Measurements from ENCODE around the gene STRBP. TPM values are rescaled to one million over a fixed set of nuclear protein-coding genes. Genes with fewer than 3 reads are reported as not detected.

Gene STRBP
- total and polyA plus RNA-seq, 9 of the 15 experiments (the other 6 are each of a cell fraction or from before 2014, with no cell fraction given), result 27.7 to 84.0 (median 70.2) TPM

- H3K9me1 ChIP-seq (ENCODE audit: control insufficient read depth, insufficient read depth, low read length), result no peaks in the 10 kb centered on the region
- 0 out of 2 replicates have a peak, but pooled peaks cover 6% of the 10 kb centered on the region for H4K20me1 ChIP-seq (replicated peaks; ENCODE audit: control insufficient read depth, insufficient read depth, low read length)
- no peaks in the 10 kb centered on the region for H3K27me3 ChIP-seq (ENCODE audit: control insufficient read depth in 2 of 2, insufficient read depth in 2 of 2, low read length in 2 of 2)
- H3K36me3 ChIP-seq (ENCODE audit: control insufficient read depth, insufficient read depth, low read length), result peaks cover 10% of the 10 kb centered on the region; the same call in 2 of the 3 replicates
- 0 out of 3 replicates have a peak, but pooled peaks have one; percentile 28 for ATAC-seq
- no TSS peak for BruUV-seq (replicated peaks)
- DNase-seq (ENCODE audit: extremely low read depth in 1 of 4, low spot score in 3 of 4), result no peak
- peaks cover 0 to 5% of the 10 kb centered on the region in 2 experiments; a peak in 1 of 5 replicates for H3K4me1 ChIP-seq (replicated peaks in 1 of 2; ENCODE audit: control insufficient read depth in 2 of 2, insufficient read depth in 2 of 2, low read length in 2 of 2)
- POLR2A ChIA-PET, result no interaction called here
- no peak overlapping the region for H3K9ac ChIP-seq (ENCODE audit: insufficient read depth in 1 of 2, low read depth in 2 of 2, low read length in 2 of 2)
- H3K27ac ChIP-seq (ENCODE audit: extremely low read depth, low read depth, low read length), result no peak overlapping the region
- TF ChIP-seq ETS2 (tag; IDR thresholded peaks at IDR 0.05; ENCODE audit: borderline replicate concordance, poor library complexity, severe bottlenecking), result no peak
- TF ChIP-seq ZBED1 (IDR thresholded peaks at IDR 0.05), result no peak
- no peak for TF ChIP-seq EWSR1 (IDR thresholded peaks at IDR 0.05; ENCODE audit: borderline replicate concordance, low read depth, partially characterized antibody)
- TF ChIP-seq EP300 (IDR thresholded peaks at IDR 0.05; ENCODE audit: low read length), result no peak
- no peak for TF ChIP-seq BHLHE40 (IDR thresholded peaks at IDR 0.05; ENCODE audit: low read length)
- TF ChIP-seq MIER1 (IDR thresholded peaks at IDR 0.05; ENCODE audit: low read depth), result no peak
- no peak for TF ChIP-seq IRF1 (CRISPR knock-in tag; IDR thresholded peaks at IDR 0.05; ENCODE audit: borderline replicate concordance)
- peaks cover 86% of the 10 kb centered on the region for H3K79me2 ChIP-seq (ENCODE audit: control insufficient read depth, insufficient read depth, low read length)
- in situ Hi-C loops (cut with MboI), result no loop called here
- H3K9me3 ChIP-seq (replicated peaks; ENCODE audit: control insufficient read depth, insufficient read depth, low read depth, low read length), result no peaks in the 10 kb centered on the region
- intact Hi-C loops (cut with micrococcal nuclease), result no loop called here
- no peak overlapping the region for H3K4me3 ChIP-seq
- no peak for FAIRE-seq
- WGBS (ENCODE audit: insufficient coverage, low coverage, missing lambda C conversion rate), result 59% methylated on average over 1 of the region's 1 CpG
- CTCF ChIA-PET (ENCODE audit: low intra/inter-chr PET ratio), result no interaction called here
- no peak overlapping the region for H3K4me2 ChIP-seq (ENCODE audit: insufficient read depth, low read length)
- H2AFZ ChIP-seq (ENCODE audit: low read depth, low read length), result no peak overlapping the region
These were observed 28.7 kb downstream of the STRBP start for GRCh38 chr9:123239726-123240125.

All from K562 (cell line).